GM12864 (cell line): Measurements from ENCODE around the gene THAP11.
A peak's percentile ranks its signal among the peaks of the same experiment; 100 is the strongest.

ENCODE experiments used
- DNase-seq: peaks from one replicate; pipeline ENCODE4 v3.0.0-alpha.2; 2011; ENCODE audit warnings: low read depth
- H3K4me3 ChIP-seq: 2 replicates; pipeline ENCODE4 v1.5.1; 2011; ENCODE audit warnings: mild to moderate bottlenecking, low read depth, low read length, control low read depth
- TF ChIP-seq, protein P1 (sequence below): IDR thresholded peaks from 2 replicates; pipeline ENCODE4 v1.5.1; 2011; ENCODE audit warnings: low read depth, mild to moderate bottlenecking, moderate library complexity, low read length, control low read depth, inconsistent platforms; ENCODE audit errors: missing control alignments

Gene THAP11

GRCh38 chr16:67892375-67892774, 50.3 kb downstream of the THAP11 start:
- peak overlapping the region; percentile 55; the same call in 1 of the 2 replicates for H3K4me3 ChIP-seq
- DNase-seq, result no peak
- TF ChIP-seq, protein P1, sequence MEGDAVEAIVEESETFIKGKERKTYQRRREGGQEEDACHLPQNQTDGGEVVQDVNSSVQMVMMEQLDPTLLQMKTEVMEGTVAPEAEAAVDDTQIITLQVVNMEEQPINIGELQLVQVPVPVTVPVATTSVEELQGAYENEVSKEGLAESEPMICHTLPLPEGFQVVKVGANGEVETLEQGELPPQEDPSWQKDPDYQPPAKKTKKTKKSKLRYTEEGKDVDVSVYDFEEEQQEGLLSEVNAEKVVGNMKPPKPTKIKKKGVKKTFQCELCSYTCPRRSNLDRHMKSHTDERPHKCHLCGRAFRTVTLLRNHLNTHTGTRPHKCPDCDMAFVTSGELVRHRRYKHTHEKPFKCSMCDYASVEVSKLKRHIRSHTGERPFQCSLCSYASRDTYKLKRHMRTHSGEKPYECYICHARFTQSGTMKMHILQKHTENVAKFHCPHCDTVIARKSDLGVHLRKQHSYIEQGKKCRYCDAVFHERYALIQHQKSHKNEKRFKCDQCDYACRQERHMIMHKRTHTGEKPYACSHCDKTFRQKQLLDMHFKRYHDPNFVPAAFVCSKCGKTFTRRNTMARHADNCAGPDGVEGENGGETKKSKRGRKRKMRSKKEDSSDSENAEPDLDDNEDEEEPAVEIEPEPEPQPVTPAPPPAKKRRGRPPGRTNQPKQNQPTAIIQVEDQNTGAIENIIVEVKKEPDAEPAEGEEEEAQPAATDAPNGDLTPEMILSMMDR, result no peak

- TF ChIP-seq, protein P1, result no peak
- peak within 1 kb of the TSS; percentile 86 for H3K4me3 ChIP-seq
- DNase-seq, result peak; percentile 70
Measured at GRCh38 chr16:67892899-67893742, 51.0 kb downstream of the THAP11 start, which contains the start of gene PSKH1. PSKH1 (plus strand) TSS chr16:67893254; CDS start chr16:67908750, 15,496 bp downstream.
